Gastrocnemius medialis (tissue), 4 donors: ENCODE measurements around the gene ARHGAP12.

Experiments
- POLR2A ChIP-seq, 2 donors: fragments of 450-650 bp; IDR thresholded peaks; one replicate each; pipeline ENCODE4 v1.6.1; 2017; ENCODE audit warnings: antibody characterized with exemption in 2 of 2, mild to moderate bottlenecking in 2 of 2, moderate library complexity in 2 of 2
- TF ChIP-seq, protein P1 (sequence below), 5 experiments: fragments of 450-650 bp in 3 of 5; fragments of 200-600 bp in 2 of 5; sonication (generic) in 2 of 5; IDR thresholded peaks in 4 of 5; conservative IDR thresholded peaks in 1 of 5; 1 replicate in 4 of 5; 2 replicates in 1 of 5; pipeline ENCODE4 v1.5.1; 2016 to 2019; ENCODE audit warnings: antibody characterized with exemption in 5 of 5, mild to moderate bottlenecking in 3 of 5, moderate library complexity in 3 of 5

- TF ChIP-seq, protein P1, sequence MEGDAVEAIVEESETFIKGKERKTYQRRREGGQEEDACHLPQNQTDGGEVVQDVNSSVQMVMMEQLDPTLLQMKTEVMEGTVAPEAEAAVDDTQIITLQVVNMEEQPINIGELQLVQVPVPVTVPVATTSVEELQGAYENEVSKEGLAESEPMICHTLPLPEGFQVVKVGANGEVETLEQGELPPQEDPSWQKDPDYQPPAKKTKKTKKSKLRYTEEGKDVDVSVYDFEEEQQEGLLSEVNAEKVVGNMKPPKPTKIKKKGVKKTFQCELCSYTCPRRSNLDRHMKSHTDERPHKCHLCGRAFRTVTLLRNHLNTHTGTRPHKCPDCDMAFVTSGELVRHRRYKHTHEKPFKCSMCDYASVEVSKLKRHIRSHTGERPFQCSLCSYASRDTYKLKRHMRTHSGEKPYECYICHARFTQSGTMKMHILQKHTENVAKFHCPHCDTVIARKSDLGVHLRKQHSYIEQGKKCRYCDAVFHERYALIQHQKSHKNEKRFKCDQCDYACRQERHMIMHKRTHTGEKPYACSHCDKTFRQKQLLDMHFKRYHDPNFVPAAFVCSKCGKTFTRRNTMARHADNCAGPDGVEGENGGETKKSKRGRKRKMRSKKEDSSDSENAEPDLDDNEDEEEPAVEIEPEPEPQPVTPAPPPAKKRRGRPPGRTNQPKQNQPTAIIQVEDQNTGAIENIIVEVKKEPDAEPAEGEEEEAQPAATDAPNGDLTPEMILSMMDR (IDR thresholded peaks at IDR 0.05 in 4 of 5, conservative IDR thresholded peaks at IDR 0.05 in 1 of 5), result peak in 3 of 5 experiments; percentile 31 to 50 (median 42)
- no peak for TF ChIP-seq POLR2A (IDR thresholded peaks at IDR 0.05)
Measured at GRCh38 chr10:31927884-31928548, 615 bp downstream of the ARHGAP12 start.
